SU-DHL-6 (cell line): ENCODE data around the gene HMGN5.

Experiments used
- EZH2phosphoT487 ChIP-seq: fragments of 200-600 bp; sonication (generic), shearing (Covaris generic); conservative IDR thresholded peaks from 2 replicates; pipeline ENCODE4 v1.6.1; 2018; ENCODE audit warnings: mild to moderate bottlenecking, antibody characterized with exemption, low read length, moderate library complexity, mixed read lengths
- TF ChIP-seq, protein P1 (sequence below): fragments of 200-600 bp; sonication (generic); IDR thresholded peaks from one replicate; pipeline ENCODE4 v1.5.1; 2017; ENCODE audit warnings: antibody characterized with exemption, mild to moderate bottlenecking, low read length, moderate library complexity; ENCODE audit not compliant: insufficient read depth, poor library complexity, severe bottlenecking

DNA sequence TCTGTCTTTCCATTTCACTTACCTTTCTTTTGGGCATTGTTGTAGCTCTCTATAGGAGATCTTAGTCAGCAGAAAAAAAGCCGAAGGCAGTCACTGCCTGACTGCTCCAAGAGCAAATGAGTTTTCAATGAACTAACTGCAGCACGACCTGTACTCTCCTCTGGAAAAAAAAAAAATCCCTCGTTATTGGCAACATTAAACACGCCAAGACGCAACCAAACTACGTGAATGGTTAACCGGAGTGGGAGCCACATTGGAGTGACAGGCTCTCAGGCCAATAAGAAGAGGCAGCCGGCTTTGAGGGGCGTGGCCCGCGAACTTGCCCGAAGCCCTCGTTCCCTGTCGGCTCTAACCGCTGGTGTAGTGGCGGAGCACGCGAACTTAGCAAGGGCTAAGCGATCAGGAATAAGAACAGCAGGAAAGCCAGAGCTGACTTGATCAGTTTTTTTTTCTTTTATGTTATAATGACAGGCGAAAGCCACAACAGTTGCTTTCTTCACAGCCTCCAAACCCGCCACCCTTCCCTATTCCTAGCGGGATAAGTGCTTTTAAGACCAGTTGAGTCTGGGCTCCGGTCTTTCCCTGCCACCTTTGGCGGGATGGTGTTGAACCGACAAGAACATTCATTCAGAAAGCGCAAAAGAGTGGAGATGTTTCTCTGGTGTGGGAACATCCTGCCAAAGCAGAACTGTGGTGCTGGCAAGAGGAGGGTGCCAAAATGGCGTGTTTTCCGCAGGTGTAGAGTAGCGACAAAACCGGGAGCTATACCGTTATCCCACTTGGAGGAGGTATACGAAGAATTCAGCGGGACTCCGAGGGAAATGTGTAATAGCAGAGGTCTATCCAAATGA lies 80.0 kb downstream of the HMGN5 start:
- TF ChIP-seq, protein P1, sequence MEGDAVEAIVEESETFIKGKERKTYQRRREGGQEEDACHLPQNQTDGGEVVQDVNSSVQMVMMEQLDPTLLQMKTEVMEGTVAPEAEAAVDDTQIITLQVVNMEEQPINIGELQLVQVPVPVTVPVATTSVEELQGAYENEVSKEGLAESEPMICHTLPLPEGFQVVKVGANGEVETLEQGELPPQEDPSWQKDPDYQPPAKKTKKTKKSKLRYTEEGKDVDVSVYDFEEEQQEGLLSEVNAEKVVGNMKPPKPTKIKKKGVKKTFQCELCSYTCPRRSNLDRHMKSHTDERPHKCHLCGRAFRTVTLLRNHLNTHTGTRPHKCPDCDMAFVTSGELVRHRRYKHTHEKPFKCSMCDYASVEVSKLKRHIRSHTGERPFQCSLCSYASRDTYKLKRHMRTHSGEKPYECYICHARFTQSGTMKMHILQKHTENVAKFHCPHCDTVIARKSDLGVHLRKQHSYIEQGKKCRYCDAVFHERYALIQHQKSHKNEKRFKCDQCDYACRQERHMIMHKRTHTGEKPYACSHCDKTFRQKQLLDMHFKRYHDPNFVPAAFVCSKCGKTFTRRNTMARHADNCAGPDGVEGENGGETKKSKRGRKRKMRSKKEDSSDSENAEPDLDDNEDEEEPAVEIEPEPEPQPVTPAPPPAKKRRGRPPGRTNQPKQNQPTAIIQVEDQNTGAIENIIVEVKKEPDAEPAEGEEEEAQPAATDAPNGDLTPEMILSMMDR: no peak
- TF ChIP-seq EZH2phosphoT487: no peak
